WERI-Rb-1 (cell line): Measurements from ENCODE around the gene USP9Y.

Source experiments
- DNase-seq: peaks from one replicate; pipeline ENCODE4 v3.0.0-alpha.2; 2020
- H3K27ac ChIP-seq: fragments of 250-450 bp; sonication (Bioruptor Pico); 2 replicates; pipeline ENCODE4 v1.5.1; 2020; ENCODE audit warnings: mild to moderate bottlenecking, moderate library complexity
- H3K27me3 ChIP-seq: fragments of 250-450 bp; sonication (Bioruptor Pico); 2 replicates; pipeline ENCODE4 v1.5.1; 2021; ENCODE audit warnings: mild to moderate bottlenecking, low read depth, moderate library complexity; ENCODE audit not compliant: insufficient read depth, severe bottlenecking
- H3K36me3 ChIP-seq: fragments of 250-450 bp; sonication (Bioruptor Pico); 2 replicates; pipeline ENCODE4 v1.5.1; 2020; ENCODE audit warnings: mild to moderate bottlenecking, moderate library complexity
- H3K4me3 ChIP-seq: 2 replicates; pipeline ENCODE4 v1.5.1; 2011; ENCODE audit warnings: low read depth, mild to moderate bottlenecking, control low read depth, low read length
- H3K9me3 ChIP-seq: fragments of 250-450 bp; sonication (Bioruptor Pico); 2 replicates; pipeline ENCODE4 v1.5.1; 2021; ENCODE audit warnings: mild to moderate bottlenecking, moderate library complexity; ENCODE audit not compliant: severe bottlenecking
- TF ChIP-seq, protein P1 (sequence below): IDR thresholded peaks from 2 replicates; pipeline ENCODE4 v1.5.1; 2011; ENCODE audit warnings: low read depth, mild to moderate bottlenecking, control low read depth, inconsistent platforms, low read length

Gene USP9Y

DNA sequence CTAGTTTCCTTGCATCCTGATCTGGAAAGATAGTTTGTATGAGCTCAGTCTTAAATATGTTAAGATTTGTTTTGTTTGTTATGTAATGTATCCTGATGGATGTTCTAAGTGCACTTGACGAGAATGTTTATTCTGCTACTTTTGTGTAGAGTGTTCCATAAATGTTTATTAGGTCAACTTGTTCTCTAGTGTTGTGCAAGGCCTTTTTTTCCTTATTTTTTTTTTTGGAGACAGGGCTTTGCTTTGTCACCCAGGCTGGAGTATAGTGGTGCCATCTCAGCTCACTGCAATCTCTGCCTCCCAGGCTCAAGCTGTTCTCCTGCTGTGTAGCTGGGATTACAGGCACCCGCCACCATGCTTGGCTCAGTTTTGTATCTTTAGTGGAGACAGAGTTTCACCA is 28.7 kb downstream of the USP9Y start:
- H3K36me3 ChIP-seq, result no peaks in the 10 kb centered on the region
- no peak for DNase-seq
- no peak overlapping the region for H3K27ac ChIP-seq
- no peak overlapping the region for H3K4me3 ChIP-seq
- TF ChIP-seq, protein P1, sequence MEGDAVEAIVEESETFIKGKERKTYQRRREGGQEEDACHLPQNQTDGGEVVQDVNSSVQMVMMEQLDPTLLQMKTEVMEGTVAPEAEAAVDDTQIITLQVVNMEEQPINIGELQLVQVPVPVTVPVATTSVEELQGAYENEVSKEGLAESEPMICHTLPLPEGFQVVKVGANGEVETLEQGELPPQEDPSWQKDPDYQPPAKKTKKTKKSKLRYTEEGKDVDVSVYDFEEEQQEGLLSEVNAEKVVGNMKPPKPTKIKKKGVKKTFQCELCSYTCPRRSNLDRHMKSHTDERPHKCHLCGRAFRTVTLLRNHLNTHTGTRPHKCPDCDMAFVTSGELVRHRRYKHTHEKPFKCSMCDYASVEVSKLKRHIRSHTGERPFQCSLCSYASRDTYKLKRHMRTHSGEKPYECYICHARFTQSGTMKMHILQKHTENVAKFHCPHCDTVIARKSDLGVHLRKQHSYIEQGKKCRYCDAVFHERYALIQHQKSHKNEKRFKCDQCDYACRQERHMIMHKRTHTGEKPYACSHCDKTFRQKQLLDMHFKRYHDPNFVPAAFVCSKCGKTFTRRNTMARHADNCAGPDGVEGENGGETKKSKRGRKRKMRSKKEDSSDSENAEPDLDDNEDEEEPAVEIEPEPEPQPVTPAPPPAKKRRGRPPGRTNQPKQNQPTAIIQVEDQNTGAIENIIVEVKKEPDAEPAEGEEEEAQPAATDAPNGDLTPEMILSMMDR, result no peak
- no peaks in the 10 kb centered on the region for H3K27me3 ChIP-seq
- no peaks in the 10 kb centered on the region for H3K9me3 ChIP-seq

DNA sequence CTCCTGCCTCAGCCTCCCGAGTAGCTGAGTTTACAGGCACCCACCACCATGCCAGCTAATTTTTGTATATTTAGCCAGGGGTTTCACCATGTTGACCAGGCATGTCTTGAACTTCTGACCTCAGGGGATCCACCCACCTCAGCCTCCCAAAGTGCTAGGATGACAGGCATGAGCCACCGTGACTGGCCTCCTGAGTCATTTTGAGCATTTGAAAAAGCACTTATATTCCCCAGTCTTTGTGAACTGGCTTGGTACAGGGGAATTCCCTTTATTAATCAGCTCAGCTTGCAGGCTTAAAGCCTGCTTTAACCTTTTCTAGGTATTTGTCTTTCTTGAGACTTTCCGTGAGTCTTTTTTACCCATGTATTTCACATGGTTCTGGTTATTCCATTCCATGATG is 32.6 kb downstream of the USP9Y start:
- Histone ChIP-seq H3K27ac (no peak overlapping the region), H3K4me3 (no peak overlapping the region), H3K9me3 (no peaks in the 10 kb centered on the region), H3K27me3 (no peaks in the 10 kb centered on the region), H3K36me3 (no peaks in the 10 kb centered on the region)
- no peak for DNase-seq
- TF ChIP-seq, protein P1, result no peak

DNA sequence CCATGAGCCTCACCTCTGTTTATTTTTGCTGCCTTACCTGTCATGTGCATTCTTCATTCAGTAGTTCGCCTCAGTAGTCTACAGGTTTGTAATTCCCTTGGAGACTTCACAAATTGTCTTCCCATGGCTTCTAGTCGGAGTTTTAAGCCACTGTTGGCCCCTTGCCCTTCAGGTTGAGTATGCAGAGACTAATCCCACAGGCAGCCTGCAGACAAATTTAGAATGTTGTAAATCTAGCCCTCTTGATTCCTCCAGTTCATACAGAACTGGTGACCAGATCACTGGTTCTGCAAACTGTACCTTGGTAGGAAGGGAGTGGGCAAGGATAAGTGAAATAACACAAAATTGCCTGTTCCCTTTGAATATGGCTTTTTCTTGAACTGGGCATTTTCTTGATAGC is 33.0 kb downstream of the USP9Y start:
- DNase-seq, result no peak
- Histone ChIP-seq H3K36me3 (no peaks in the 10 kb centered on the region), H3K27me3 (no peaks in the 10 kb centered on the region), H3K4me3 (no peak overlapping the region), H3K9me3 (no peaks in the 10 kb centered on the region), H3K27ac (no peak overlapping the region)
- TF ChIP-seq, protein P1, result no peak

DNA sequence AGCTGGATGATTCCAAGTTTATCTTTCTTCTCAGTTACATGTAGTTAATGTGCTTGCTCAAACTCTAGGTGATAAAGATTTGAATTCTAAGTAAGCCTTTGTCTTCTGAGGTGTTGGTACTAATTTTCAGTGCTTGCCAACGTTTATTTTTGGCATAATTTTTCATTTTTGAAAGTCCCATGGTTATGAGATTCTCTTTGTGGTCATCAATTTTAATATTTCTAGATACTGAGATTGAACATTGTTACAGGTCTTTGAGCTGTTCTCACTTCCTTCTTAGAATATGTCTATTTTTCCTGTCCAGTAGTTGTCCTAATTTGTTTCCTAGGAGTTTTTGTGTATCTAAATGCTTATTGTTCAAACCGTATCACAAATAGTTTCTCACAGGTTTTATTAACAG is 40.4 kb downstream of the USP9Y start:
- no peaks in the 10 kb centered on the region for H3K9me3 ChIP-seq
- no peak overlapping the region for H3K27ac ChIP-seq
- H3K4me3 ChIP-seq, result no peak overlapping the region
- no peaks in the 10 kb centered on the region for H3K36me3 ChIP-seq
- DNase-seq, result no peak
- H3K27me3 ChIP-seq, result no peaks in the 10 kb centered on the region
- TF ChIP-seq, protein P1, result no peak

DNA sequence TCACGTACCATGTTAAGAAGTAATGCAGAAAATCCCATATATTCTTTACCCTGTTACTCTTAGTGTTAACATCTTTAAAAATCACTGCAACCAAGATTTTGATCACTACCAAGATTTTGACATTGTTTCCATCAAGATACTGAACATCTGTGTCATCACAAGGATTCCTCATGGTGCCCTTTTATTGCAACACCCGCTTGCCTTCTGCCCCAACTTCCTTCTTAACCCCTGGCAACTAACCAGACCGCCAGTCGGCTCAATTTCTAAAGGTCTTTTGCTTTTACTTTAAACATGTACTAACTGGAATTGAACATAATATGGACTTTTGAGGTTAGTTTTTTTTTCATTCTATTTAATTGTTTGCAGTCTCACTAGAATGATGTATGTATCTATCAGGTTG is 41.7 kb downstream of the USP9Y start:
- TF ChIP-seq, protein P1, result no peak
- H3K27me3 ChIP-seq, result no peaks in the 10 kb centered on the region
- no peaks in the 10 kb centered on the region for H3K9me3 ChIP-seq
- no peaks in the 10 kb centered on the region for H3K36me3 ChIP-seq
- H3K27ac ChIP-seq, result no peak overlapping the region
- DNase-seq, result no peak
- H3K4me3 ChIP-seq, result no peak overlapping the region

DNA sequence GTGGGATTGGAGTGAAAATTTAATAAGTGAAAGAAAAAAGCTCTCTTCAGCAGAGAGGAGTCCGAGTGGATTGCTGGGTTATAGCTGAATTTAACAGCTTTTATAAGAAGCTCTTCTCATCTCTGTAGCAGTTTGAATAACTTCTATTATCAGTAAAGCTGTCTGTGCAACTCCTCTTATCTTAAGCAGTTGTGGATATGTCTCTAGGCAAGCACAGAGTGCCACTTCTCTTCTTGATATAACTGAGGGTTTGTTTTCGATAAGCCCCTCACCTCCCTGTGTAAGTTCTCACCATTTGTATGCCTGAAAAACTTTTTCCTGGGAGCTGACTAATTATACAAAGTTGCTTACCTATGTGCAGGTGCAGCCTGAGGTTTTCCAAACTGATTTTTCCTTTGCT is 43.1 kb downstream of the USP9Y start:
- TF ChIP-seq, protein P1, result no peak
- no peaks in the 10 kb centered on the region for H3K9me3 ChIP-seq
- no peak overlapping the region for H3K4me3 ChIP-seq
- H3K27ac ChIP-seq, result no peak overlapping the region
- no peaks in the 10 kb centered on the region for H3K36me3 ChIP-seq
- no peaks in the 10 kb centered on the region for H3K27me3 ChIP-seq
- no peak for DNase-seq
